Naive thymus-derived CD4-positive, alpha-beta T cell (primary cell): ENCODE measurements around the gene DENND1A. TPM values are rescaled to one million over a fixed set of nuclear protein-coding genes. Genes with fewer than 3 reads are reported as not detected.

Source experiments
- ATAC-seq: fragments of 150-1000 bp; cut with Tn5 transposase; 2 replicates; pipeline ENCODE4 v1.10.0; 2021; ENCODE audit warnings: mild to moderate bottlenecking, moderate library complexity
- CTCF ChIA-PET: fragments of 350-600 bp; sonication (Branson Sonifier 250); formaldehyde crosslinking; loops from one replicate; lab custom pipeline; 2021; ENCODE audit warnings: antibody characterized with exemption; lab: Charles Lee
- POLR2A ChIA-PET: fragments of 350-600 bp; sonication (Branson Sonifier 250); formaldehyde crosslinking; loops from one replicate; lab custom pipeline; 2021; ENCODE audit warnings: antibody characterized with exemption, inconsistent platforms; lab: Charles Lee
- DNase-seq, 9 donors: peaks; one replicate each; pipeline versions ENCODE4 v3.0.0 to v3.0.0-alpha.2; 2020 to 2022; ENCODE audit warnings: mixed read lengths in 1 of 9
- H3K27ac ChIP-seq: one replicate; pipeline ENCODE4 v1.7.0; 2013; ENCODE audit warnings: mild to moderate bottlenecking, low read depth, low read length, moderate library complexity
- H3K27me3 ChIP-seq, 2 donors: one replicate each; pipeline ENCODE4 v1.7.0; 2013; ENCODE audit warnings: low read length in 2 of 2, mild to moderate bottlenecking in 2 of 2, moderate library complexity in 2 of 2; ENCODE audit not compliant: control insufficient read depth in 2 of 2, insufficient read depth in 2 of 2
- H3K36me3 ChIP-seq, 3 experiments: 1 replicate in 2 of 3; 2 replicates in 1 of 3; pipeline ENCODE4 v1.7.0; 2013; ENCODE audit warnings: low read length in 3 of 3, mild to moderate bottlenecking in 3 of 3, moderate library complexity in 1 of 3; ENCODE audit not compliant: insufficient read depth in 3 of 3, control insufficient read depth in 2 of 3
- H3K4me1 ChIP-seq, 2 donors: one replicate each; pipeline ENCODE4 v1.7.0; 2013; ENCODE audit warnings: low read length in 2 of 2, mild to moderate bottlenecking in 2 of 2, moderate library complexity in 1 of 2; ENCODE audit not compliant: control insufficient read depth in 2 of 2, insufficient read depth in 2 of 2
- H3K4me3 ChIP-seq: 2 replicates; pipeline ENCODE4 v1.7.0; 2013; ENCODE audit warnings: mild to moderate bottlenecking, low read length
- H3K9me3 ChIP-seq, 3 experiments: 1 replicate in 2 of 3; 2 replicates in 1 of 3; pipeline ENCODE4 v1.7.0; 2013; ENCODE audit warnings: low read length in 3 of 3; ENCODE audit not compliant: control insufficient read depth in 2 of 3
- H3K27ac Mint-ChIP-seq, 9 donors: one replicate each; pipeline ENCODE4 v1.8.0; 2020 to 2022; ENCODE audit warnings: mixed read lengths in 9 of 9, mild to moderate bottlenecking in 8 of 9, moderate library complexity in 5 of 9, inconsistent platforms in 2 of 9
- H3K27me3 Mint-ChIP-seq, 5 donors: one replicate each; pipeline ENCODE4 v1.8.0; 2021 to 2022; ENCODE audit warnings: mixed read lengths in 5 of 5, mild to moderate bottlenecking in 1 of 5
- H3K36me3 Mint-ChIP-seq, 5 donors: one replicate each; pipeline ENCODE4 v1.8.0; 2020 to 2022; ENCODE audit warnings: mixed read lengths in 5 of 5, mild to moderate bottlenecking in 3 of 5, inconsistent platforms in 1 of 5
- H3K4me1 Mint-ChIP-seq, 7 donors: one replicate each; pipeline ENCODE4 v1.8.0; 2020 to 2022; ENCODE audit warnings: mixed read lengths in 7 of 7, mild to moderate bottlenecking in 3 of 7, inconsistent platforms in 1 of 7
- H3K4me3 Mint-ChIP-seq, 10 donors: one replicate each; pipeline ENCODE4 v1.8.0; 2020 to 2022; ENCODE audit warnings: mild to moderate bottlenecking in 10 of 10, mixed read lengths in 10 of 10, moderate library complexity in 6 of 10, inconsistent platforms in 2 of 10
- H3K9me3 Mint-ChIP-seq, 11 donors: one replicate each; pipeline ENCODE4 v1.8.0; 2020 to 2022; ENCODE audit warnings: mixed read lengths in 11 of 11, mild to moderate bottlenecking in 4 of 11, inconsistent platforms in 1 of 11, moderate library complexity in 1 of 11
- intact Hi-C, 2 donors: fragments of 100-400 bp; cut with micrococcal nuclease; formaldehyde crosslinking; loops; one replicate each; pipeline ENCODE4 v1.15.1; 2023
- polyA plus RNA-seq, 2 donors: library from polyadenylated mRNA; unstranded; fragments of 300-500 nt; fragmentation: Illumina TruSeq; gene quantifications; one replicate each; pipeline ENCODE4 v1.2.3, GENCODE V29; 2021
- total RNA-seq, 6 experiments: library from RNA in 5 of 6; stranded (reverse) in 5 of 6; gene quantifications; 1 replicate in 5 of 6; 2 replicates in 1 of 6; pipeline ENCODE4 v1.2.3 and lab custom pipeline; 2021 to 2026

The DENND1A gene
- total and polyA plus RNA-seq, 7 experiments from 2014 or later, result 4.6 to 41.1 (median 16.5) TPM

DNA sequence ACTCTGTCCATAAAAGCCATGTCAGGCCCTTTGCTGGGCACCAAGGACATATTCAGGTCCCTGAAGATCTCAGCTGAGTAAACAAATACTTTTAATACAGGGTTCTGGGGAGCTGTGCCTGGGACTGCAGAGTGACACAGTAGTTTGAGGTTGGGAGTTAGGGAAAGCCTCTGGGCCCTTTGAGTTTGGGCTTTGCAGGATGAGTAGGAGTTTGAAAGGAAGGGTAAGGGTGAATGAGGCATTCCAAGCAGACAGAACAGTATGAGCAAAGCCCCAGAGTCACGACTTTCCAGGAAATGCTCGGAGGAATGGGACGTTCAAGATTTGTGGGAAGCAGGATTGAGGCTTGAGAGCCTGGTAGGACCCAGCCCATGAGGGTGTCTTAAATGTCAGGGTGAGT, 560.6 kb downstream of the DENND1A start:
- H3K27me3 Mint-ChIP-seq, result peaks cover 26 to 39% (median 33%) of the 10 kb centered on the region in 5 donors
- CTCF ChIA-PET, result no interaction called here

GRCh38 chr9:123368536-123369153, 561.3 kb downstream of the DENND1A start:
- Histone ChIP-seq H3K4me3 (no peak overlapping the region), H3K27ac (no peak overlapping the region), H3K36me3 (no peaks in the 10 kb centered on the region), H3K27me3 (no peaks in the 10 kb centered on the region), H3K9me3 (no peaks in the 10 kb centered on the region), H3K4me1 (no peaks in the 10 kb centered on the region)
- Mint-ChIP-seq H3K4me1 (peaks cover 0 to 7% (median 4%) of the 10 kb centered on the region in 7 donors), H3K27ac (no peak overlapping the region), H3K9me3 (peaks cover 0 to 4% (median 0%) of the 10 kb centered on the region in 11 donors), H3K27me3 (peaks cover 21 to 38% (median 29%) of the 10 kb centered on the region in 5 donors), H3K4me3 (no peak overlapping the region), H3K36me3 (peaks cover 0 to 2% (median 0%) of the 10 kb centered on the region in 5 donors)
- intact Hi-C loops, result no loop called here
- CTCF ChIA-PET, result no interaction called here
- ATAC-seq (no peak), DNase-seq (no peak)
- POLR2A ChIA-PET, result no interaction called here

More for the DNA sequence above, 560.6 kb downstream of the DENND1A start:
- H3K27ac Mint-ChIP-seq, result peak overlapping the region in 1 of 9 donors; percentile 12
- H3K36me3 ChIP-seq, result no peaks in the 10 kb centered on the region
- H3K9me3 Mint-ChIP-seq, result peaks cover 0 to 4% (median 0%) of the 10 kb centered on the region in 11 donors
- H3K9me3 ChIP-seq, result no peaks in the 10 kb centered on the region
- POLR2A ChIA-PET, result no interaction called here
- no peak overlapping the region for H3K4me3 Mint-ChIP-seq
- H3K27me3 ChIP-seq, result no peaks in the 10 kb centered on the region
- H3K4me1 Mint-ChIP-seq, result peaks cover 0 to 7% (median 4%) of the 10 kb centered on the region in 7 donors
- no peak overlapping the region for H3K4me3 ChIP-seq
- intact Hi-C loops, result no loop called here
- no peak overlapping the region for H3K27ac ChIP-seq
- ATAC-seq, result no peak
- no peak for DNase-seq
- H3K36me3 Mint-ChIP-seq, result peaks cover 0 to 2% (median 0%) of the 10 kb centered on the region in 5 donors
- no peaks in the 10 kb centered on the region for H3K4me1 ChIP-seq

- H3K9me3 Mint-ChIP-seq, result peaks cover 0 to 4% (median 0%) of the 10 kb centered on the region in 11 donors
- DNase-seq (no peak), ATAC-seq (no peak)
- no peak overlapping the region for H3K27ac Mint-ChIP-seq
- H3K36me3 Mint-ChIP-seq, result peaks cover 0 to 2% (median 0%) of the 10 kb centered on the region in 5 donors
- H3K4me1 ChIP-seq, result no peaks in the 10 kb centered on the region
- no peak overlapping the region for H3K4me3 Mint-ChIP-seq
- H3K27me3 ChIP-seq, result no peaks in the 10 kb centered on the region
- H3K36me3 ChIP-seq, result no peaks in the 10 kb centered on the region
- no peaks in the 10 kb centered on the region for H3K9me3 ChIP-seq
- peaks cover 0 to 7% (median 4%) of the 10 kb centered on the region in 7 donors for H3K4me1 Mint-ChIP-seq
- H3K27ac ChIP-seq, result no peak overlapping the region
- no peak overlapping the region for H3K4me3 ChIP-seq
- intact Hi-C loops, result no loop called here
- peaks cover 21 to 38% (median 29%) of the 10 kb centered on the region in 5 donors for H3K27me3 Mint-ChIP-seq
- ChIA-PET POLR2A (no interaction called here), CTCF (no interaction called here)
Measured at GRCh38 chr9:123368023-123368422, 561.9 kb downstream of the DENND1A start.

DNA sequence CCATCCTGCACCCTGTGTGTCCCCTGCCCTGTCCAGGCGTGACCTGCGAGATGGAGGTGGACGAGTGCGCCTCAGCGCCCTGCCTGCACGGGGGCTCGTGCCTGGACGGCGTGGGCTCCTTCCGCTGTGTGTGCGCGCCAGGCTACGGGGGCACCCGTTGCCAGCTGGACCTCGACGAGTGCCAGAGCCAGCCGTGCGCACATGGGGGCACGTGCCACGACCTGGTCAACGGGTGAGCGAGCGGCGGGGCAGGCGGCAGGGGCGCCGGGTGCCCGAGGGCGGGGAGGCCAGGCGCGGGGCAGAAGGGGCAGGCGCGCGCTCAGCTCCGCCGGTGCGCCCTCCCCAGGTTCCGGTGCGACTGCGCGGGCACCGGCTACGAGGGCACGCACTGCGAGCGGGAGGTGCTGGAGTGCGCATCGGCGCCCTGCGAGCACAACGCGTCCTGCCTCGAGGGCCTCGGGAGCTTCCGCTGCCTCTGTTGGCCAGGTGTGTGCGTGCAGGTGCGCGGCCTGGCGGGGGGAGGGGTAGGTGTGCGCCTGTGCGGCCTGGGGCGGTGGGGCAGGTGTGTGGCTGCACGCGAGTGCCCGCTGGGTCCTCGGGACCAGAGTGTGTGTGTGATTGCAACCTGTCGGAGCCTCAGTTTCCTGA, 563.9 kb downstream of the DENND1A start:
- no peaks in the 10 kb centered on the region for H3K36me3 Mint-ChIP-seq
- peaks cover 0 to under 1% (median 0%) of the 10 kb centered on the region in 7 donors for H3K4me1 Mint-ChIP-seq
- POLR2A ChIA-PET, result no interaction called here
- no peaks in the 10 kb centered on the region for H3K36me3 ChIP-seq
- H3K27me3 Mint-ChIP-seq, result peaks cover 7 to 23% (median 12%) of the 10 kb centered on the region in 5 donors
- ATAC-seq (no peak), DNase-seq (no peak)
- no peak overlapping the region for H3K27ac Mint-ChIP-seq
- no peak overlapping the region for H3K4me3 Mint-ChIP-seq
- intact Hi-C loops, result no loop called here
- no peak overlapping the region for H3K4me3 ChIP-seq
- H3K4me1 ChIP-seq, result no peaks in the 10 kb centered on the region
- no peak overlapping the region for H3K27ac ChIP-seq
- CTCF ChIA-PET, result no interaction called here
- no peaks in the 10 kb centered on the region for H3K27me3 ChIP-seq
- H3K9me3 Mint-ChIP-seq, result peaks cover 0 to 2% (median 0%) of the 10 kb centered on the region in 11 donors
- no peaks in the 10 kb centered on the region for H3K9me3 ChIP-seq

DNA sequence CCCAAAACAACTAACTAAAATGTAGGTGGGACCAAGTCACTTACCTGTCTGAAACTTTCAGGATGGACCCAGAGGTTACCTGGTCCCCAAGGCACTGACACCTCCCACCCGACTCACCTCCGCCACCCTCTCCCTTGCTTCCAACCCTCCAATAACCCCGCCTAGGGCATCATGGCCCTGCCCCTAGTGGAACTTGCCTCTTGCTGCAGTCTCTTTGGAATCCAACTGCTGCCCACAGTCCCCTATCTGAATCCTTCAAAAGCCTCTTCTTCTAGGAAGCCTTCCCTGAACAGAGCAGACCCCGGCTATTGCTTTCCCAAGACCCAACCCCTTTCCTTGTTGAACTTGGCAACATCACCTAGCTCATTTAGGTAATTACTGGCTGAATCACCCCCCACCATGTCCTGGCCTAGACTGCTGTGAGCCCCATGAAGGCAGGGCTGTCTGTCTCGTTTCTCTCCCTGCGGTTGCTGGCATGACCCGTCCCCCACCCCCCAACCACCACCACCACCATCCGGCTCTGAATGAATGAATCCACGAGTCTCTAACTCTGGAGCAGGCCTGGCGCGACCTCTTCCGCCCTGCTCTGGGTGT, 564.5 kb downstream of the DENND1A start:
- H3K27ac Mint-ChIP-seq, result no peak overlapping the region
- DNase-seq, result no peak
- H3K36me3 Mint-ChIP-seq, result no peaks in the 10 kb centered on the region

GRCh38 chr9:123364241-123364824, 565.6 kb downstream of the DENND1A start:
- no peaks in the 10 kb centered on the region for H3K27me3 ChIP-seq
- ChIA-PET POLR2A (no interaction called here), CTCF (no interaction called here)
- no peak overlapping the region for H3K4me3 ChIP-seq
- no peaks in the 10 kb centered on the region for H3K36me3 Mint-ChIP-seq
- no peaks in the 10 kb centered on the region for H3K4me1 ChIP-seq
- H3K9me3 ChIP-seq, result no peaks in the 10 kb centered on the region
- peaks cover 0 to 2% (median 0%) of the 10 kb centered on the region in 11 donors for H3K9me3 Mint-ChIP-seq
- no peak for DNase-seq
- intact Hi-C loops, result no loop called here
- peaks cover 1 to 17% (median 3%) of the 10 kb centered on the region in 5 donors for H3K27me3 Mint-ChIP-seq
- H3K36me3 ChIP-seq, result no peaks in the 10 kb centered on the region
- H3K27ac ChIP-seq, result no peak overlapping the region
- H3K4me3 Mint-ChIP-seq, result no peak overlapping the region
- no peak for ATAC-seq
- H3K27ac Mint-ChIP-seq, result no peak overlapping the region
- H3K4me1 Mint-ChIP-seq, result peaks cover 0 to 16% (median 7%) of the 10 kb centered on the region in 7 donors

More for the DNA sequence above, 564.5 kb downstream of the DENND1A start:
- Histone ChIP-seq H3K4me1 (no peaks in the 10 kb centered on the region), H3K9me3 (no peaks in the 10 kb centered on the region), H3K4me3 (no peak overlapping the region), H3K36me3 (no peaks in the 10 kb centered on the region), H3K27ac (no peak overlapping the region), H3K27me3 (no peaks in the 10 kb centered on the region)
- POLR2A ChIA-PET, result no interaction called here
- Mint-ChIP-seq H3K4me3 (no peak overlapping the region), H3K4me1 (peaks cover 0 to 6% (median 0%) of the 10 kb centered on the region in 7 donors), H3K27me3 (peaks cover 7 to 20% (median 9%) of the 10 kb centered on the region in 5 donors), H3K9me3 (peaks cover 0 to 2% (median 0%) of the 10 kb centered on the region in 11 donors)
- no peak for ATAC-seq
- CTCF ChIA-PET, result no interaction called here
- intact Hi-C loops, result no loop called here
